H1 (cell line): Measurements from ENCODE around the gene OAT.

Source experiments
- BRCA1 ChIP-seq: IDR thresholded peaks from 2 replicates; pipeline ENCODE4 v1.6.1; 2012; ENCODE audit warnings: low read depth, low read length, improper control_type of control experiment
- JUND ChIP-seq: IDR thresholded peaks from 2 replicates; pipeline ENCODE4 v1.6.1; 2011; ENCODE audit warnings: mild to moderate bottlenecking, improper control_type of control experiment, low read length
- POLR2A ChIP-seq, 2 experiments: IDR thresholded peaks; 1 replicate in 1 of 2; 2 replicates in 1 of 2; pipeline ENCODE4 v1.6.1; 2011; ENCODE audit warnings: low read depth in 2 of 2, low read length in 2 of 2, mild to moderate bottlenecking in 2 of 2; ENCODE audit errors: control extremely low read depth in 1 of 2
- POLR2AphosphoS5 ChIP-seq: IDR thresholded peaks from 2 replicates; pipeline ENCODE4 v1.6.1; 2011; ENCODE audit warnings: low read depth, low read length
- SIN3A ChIP-seq, 2 experiments: IDR thresholded peaks in 1 of 2; conservative IDR thresholded peaks in 1 of 2; 2 replicates each; pipeline ENCODE4 v1.6.1; 2011 to 2012; ENCODE audit warnings: low read length in 2 of 2, improper control_type of control experiment in 1 of 2, low read depth in 1 of 2, mild to moderate bottlenecking in 1 of 2
- TAF1 ChIP-seq: IDR thresholded peaks from 2 replicates; pipeline ENCODE4 v1.6.1; 2011; ENCODE audit warnings: mild to moderate bottlenecking, low read depth, low read length
- TCF12 ChIP-seq: IDR thresholded peaks from 2 replicates; pipeline ENCODE4 v1.6.1; 2011; ENCODE audit warnings: low read depth, mild to moderate bottlenecking, low read length
- TF ChIP-seq, protein P1 (sequence below), 3 experiments: IDR thresholded peaks; 1 replicate in 2 of 3; 2 replicates in 1 of 3; pipeline versions ENCODE4 v1.5.1 to v1.6.1; 2011; ENCODE audit warnings: low read length in 3 of 3, mild to moderate bottlenecking in 3 of 3, inconsistent platforms in 2 of 3, low read depth in 1 of 3, moderate library complexity in 1 of 3; ENCODE audit not compliant: insufficient read depth in 1 of 3; ENCODE audit errors: control extremely low read depth in 1 of 3
- TF ChIP-seq, protein P2 (sequence below): IDR thresholded peaks from 2 replicates; pipeline ENCODE4 v1.6.1; 2012; ENCODE audit warnings: inconsistent platforms

DNA sequence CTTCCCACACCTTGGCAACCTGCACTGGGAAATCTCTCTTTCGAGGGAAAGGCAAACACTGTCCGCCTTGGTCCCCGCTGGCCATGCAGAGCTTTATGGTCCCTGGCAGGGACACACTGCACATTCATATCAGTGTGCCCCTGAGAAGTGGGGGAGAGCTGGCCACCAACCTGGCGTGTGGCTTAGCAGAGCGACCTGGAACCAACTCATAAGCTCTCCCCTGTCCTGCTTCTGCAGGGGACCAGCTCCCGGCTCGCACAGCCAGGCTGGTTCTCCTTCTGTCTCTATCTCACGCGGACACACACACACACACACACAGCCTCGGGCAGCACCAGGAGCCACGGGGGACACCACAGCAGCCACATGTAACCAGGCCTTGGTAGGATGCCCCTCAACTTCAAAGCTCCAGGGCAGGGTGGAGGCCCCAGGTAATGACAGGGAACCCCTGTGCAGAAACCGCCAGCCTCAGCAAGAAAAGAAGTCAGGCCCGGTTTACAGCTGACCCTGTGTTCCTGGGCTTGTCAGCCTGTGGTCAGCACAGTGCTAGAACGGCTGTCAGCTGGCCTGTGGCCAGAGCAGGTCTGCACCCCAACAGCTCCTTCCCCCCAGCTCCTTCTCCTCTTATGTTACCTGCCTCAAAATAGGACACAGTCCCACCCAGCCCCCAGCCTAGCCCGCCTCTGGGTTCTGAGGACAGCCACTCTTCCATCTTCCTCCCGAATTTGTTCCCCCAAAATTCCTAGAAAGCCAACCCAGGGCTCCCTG, 69.3 kb downstream of the OAT start:
- TF ChIP-seq TCF12 (no peak), SIN3A (conservative IDR thresholded peaks at IDR 0.05 in 1 of 2, IDR thresholded peaks at IDR 0.05 in 1 of 2; ENCODE audit: low read depth in 1 of 2, low read length in 2 of 2) (no peak), JUND (no peak), TAF1 (no peak), POLR2A (IDR thresholded peaks at IDR 0.05; ENCODE audit: control extremely low read depth in 1 of 2, low read depth in 2 of 2, low read length in 2 of 2) (no peak), POLR2AphosphoS5 (no peak), BRCA1 (no peak)
- TF ChIP-seq, protein P1, sequence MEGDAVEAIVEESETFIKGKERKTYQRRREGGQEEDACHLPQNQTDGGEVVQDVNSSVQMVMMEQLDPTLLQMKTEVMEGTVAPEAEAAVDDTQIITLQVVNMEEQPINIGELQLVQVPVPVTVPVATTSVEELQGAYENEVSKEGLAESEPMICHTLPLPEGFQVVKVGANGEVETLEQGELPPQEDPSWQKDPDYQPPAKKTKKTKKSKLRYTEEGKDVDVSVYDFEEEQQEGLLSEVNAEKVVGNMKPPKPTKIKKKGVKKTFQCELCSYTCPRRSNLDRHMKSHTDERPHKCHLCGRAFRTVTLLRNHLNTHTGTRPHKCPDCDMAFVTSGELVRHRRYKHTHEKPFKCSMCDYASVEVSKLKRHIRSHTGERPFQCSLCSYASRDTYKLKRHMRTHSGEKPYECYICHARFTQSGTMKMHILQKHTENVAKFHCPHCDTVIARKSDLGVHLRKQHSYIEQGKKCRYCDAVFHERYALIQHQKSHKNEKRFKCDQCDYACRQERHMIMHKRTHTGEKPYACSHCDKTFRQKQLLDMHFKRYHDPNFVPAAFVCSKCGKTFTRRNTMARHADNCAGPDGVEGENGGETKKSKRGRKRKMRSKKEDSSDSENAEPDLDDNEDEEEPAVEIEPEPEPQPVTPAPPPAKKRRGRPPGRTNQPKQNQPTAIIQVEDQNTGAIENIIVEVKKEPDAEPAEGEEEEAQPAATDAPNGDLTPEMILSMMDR (IDR thresholded peaks at IDR 0.05; ENCODE audit: control extremely low read depth in 1 of 3, insufficient read depth in 1 of 3, low read depth in 1 of 3, low read length in 3 of 3), result no peak
- TF ChIP-seq, protein P2, sequence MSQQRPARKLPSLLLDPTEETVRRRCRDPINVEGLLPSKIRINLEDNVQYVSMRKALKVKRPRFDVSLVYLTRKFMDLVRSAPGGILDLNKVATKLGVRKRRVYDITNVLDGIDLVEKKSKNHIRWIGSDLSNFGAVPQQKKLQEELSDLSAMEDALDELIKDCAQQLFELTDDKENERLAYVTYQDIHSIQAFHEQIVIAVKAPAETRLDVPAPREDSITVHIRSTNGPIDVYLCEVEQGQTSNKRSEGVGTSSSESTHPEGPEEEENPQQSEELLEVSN, result no peak
